ENCODE data around the gene RRP9. TPM values are rescaled to one million over a fixed set of nuclear protein-coding genes. Genes with fewer than 3 reads are reported as not detected.

The RRP9 gene
- total and polyA plus RNA-seq, 4 donors, result 6.5 to 11.0 (median 7.8) TPM

- Histone ChIP-seq H3K4me3 (ENCODE audit: low read depth in 1 of 3, low read length in 3 of 3) (no peak overlapping the region), H3K27me3 (ENCODE audit: control insufficient read depth in 4 of 4, insufficient read depth in 4 of 4, low read length in 3 of 4) (no peaks in the 10 kb centered on the region), H3K27ac (ENCODE audit: low read depth in 1 of 2, low read length in 2 of 2) (no peak overlapping the region), H3K9ac (ENCODE audit: low read depth in 1 of 2, low read length in 2 of 2) (no peak overlapping the region), H3K36me3 (ENCODE audit: control insufficient read depth in 4 of 4, insufficient read depth in 3 of 4, low read depth in 1 of 4, low read length in 3 of 4) (peaks cover 0 to 30% (median 18%) of the 10 kb centered on the region in 4 donors), H3K4me1 (ENCODE audit: control insufficient read depth in 4 of 4, insufficient read depth in 4 of 4, low read length in 3 of 4) (no peaks in the 10 kb centered on the region), H3K9me3 (ENCODE audit: control insufficient read depth in 4 of 4, low read length in 3 of 4) (no peaks in the 10 kb centered on the region)
- DNase-seq (ENCODE audit: low spot score), result no peak
- TF ChIP-seq FOXA2 (IDR thresholded peaks at IDR 0.05) (no peak), TAF1 (conservative IDR thresholded peaks at IDR 0.05) (no peak), CTCF (IDR thresholded peaks at IDR 0.05; ENCODE audit: low read depth, low read length, missing input control) (no peak), FOXA1 (IDR thresholded peaks at IDR 0.05) (no peak), RXRA (IDR thresholded peaks at IDR 0.05) (no peak)
- WGBS, result 98% methylated on average over 5 of the region's 5 CpGs
These were observed 7.4 kb upstream of the RRP9 start for GRCh38 chr3:51949121-51949520.

DNA sequence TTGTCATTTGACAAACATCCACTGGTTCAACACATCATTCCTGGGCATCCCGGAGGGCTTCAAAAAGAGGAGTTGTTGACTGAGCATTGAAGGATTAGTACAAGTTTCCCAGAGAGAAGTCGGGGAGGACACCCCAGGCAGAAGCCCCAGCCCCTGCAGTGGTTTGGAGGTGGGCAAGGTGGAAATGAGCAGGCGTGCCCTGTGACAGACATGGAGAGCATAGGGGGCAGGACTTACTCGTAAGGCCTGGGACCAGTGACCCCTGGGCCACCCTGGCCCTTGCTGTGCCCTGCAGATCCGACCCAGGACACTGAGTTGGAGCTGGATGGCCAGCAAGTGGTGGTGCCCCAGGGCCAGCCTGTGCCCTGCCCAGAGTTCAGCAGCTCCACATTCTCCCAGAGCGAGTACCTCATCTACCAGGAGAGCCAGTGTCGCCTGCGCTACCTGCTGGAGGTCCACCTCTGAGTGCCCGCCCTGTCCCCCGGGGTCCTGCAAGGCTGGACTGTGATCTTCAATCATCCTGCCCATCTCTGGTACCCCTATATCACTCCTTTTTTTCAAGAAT, 6.4 kb upstream of the RRP9 start:
- Histone ChIP-seq H3K27me3 (ENCODE audit: control insufficient read depth in 4 of 4, insufficient read depth in 4 of 4, low read length in 3 of 4) (no peaks in the 10 kb centered on the region), H3K27ac (ENCODE audit: low read depth in 1 of 2, low read length in 2 of 2) (no peak overlapping the region), H3K36me3 (ENCODE audit: control insufficient read depth in 4 of 4, insufficient read depth in 3 of 4, low read depth in 1 of 4, low read length in 3 of 4) (peaks cover 0 to 30% (median 18%) of the 10 kb centered on the region in 4 donors), H3K4me3 (ENCODE audit: low read depth in 1 of 3, low read length in 3 of 3) (no peak overlapping the region), H3K9me3 (ENCODE audit: control insufficient read depth in 4 of 4, low read length in 3 of 4) (no peaks in the 10 kb centered on the region), H3K9ac (ENCODE audit: low read depth in 1 of 2, low read length in 2 of 2) (no peak overlapping the region), H3K4me1 (ENCODE audit: control insufficient read depth in 4 of 4, insufficient read depth in 4 of 4, low read length in 3 of 4) (peaks cover 3 to 4% (median 4%) of the 10 kb centered on the region in 4 donors)
- DNase-seq (ENCODE audit: low spot score), result no peak
- 95% methylated on average over 10 of the region's 10 CpGs for WGBS
- TF ChIP-seq FOXA2 (IDR thresholded peaks at IDR 0.05) (no peak), GABPA (IDR thresholded peaks at IDR 0.05 in 1 of 2, conservative IDR thresholded peaks at IDR 0.05 in 1 of 2) (no peak), SP1 (IDR thresholded peaks at IDR 0.05) (no peak), NR2F2 (IDR thresholded peaks at IDR 0.05) (no peak), TAF1 (conservative IDR thresholded peaks at IDR 0.05) (no peak), HNF4A (conservative IDR thresholded peaks at IDR 0.05) (no peak), FOXA1 (IDR thresholded peaks at IDR 0.05) (no peak), REST (IDR thresholded peaks at IDR 0.05) (no peak), CTCF (IDR thresholded peaks at IDR 0.05; ENCODE audit: low read depth, low read length, missing input control) (no peak), HNF4G (IDR thresholded peaks at IDR 0.05) (no peak), JUND (IDR thresholded peaks at IDR 0.05) (no peak), EGR1 (IDR thresholded peaks at IDR 0.05; ENCODE audit: low read depth in 2 of 2) (no peak), RAD21 (IDR thresholded peaks at IDR 0.05) (no peak), YY1 (IDR thresholded peaks at IDR 0.05) (no peak), RXRA (IDR thresholded peaks at IDR 0.05) (no peak)
- TF ChIP-seq, protein P1, sequence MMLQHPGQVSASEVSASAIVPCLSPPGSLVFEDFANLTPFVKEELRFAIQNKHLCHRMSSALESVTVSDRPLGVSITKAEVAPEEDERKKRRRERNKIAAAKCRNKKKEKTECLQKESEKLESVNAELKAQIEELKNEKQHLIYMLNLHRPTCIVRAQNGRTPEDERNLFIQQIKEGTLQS (IDR thresholded peaks at IDR 0.05), result no peak
- TF ChIP-seq, protein P2, sequence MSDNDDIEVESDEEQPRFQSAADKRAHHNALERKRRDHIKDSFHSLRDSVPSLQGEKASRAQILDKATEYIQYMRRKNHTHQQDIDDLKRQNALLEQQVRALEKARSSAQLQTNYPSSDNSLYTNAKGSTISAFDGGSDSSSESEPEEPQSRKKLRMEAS (IDR thresholded peaks at IDR 0.05), result no peak
- TF ChIP-seq, protein P3, sequence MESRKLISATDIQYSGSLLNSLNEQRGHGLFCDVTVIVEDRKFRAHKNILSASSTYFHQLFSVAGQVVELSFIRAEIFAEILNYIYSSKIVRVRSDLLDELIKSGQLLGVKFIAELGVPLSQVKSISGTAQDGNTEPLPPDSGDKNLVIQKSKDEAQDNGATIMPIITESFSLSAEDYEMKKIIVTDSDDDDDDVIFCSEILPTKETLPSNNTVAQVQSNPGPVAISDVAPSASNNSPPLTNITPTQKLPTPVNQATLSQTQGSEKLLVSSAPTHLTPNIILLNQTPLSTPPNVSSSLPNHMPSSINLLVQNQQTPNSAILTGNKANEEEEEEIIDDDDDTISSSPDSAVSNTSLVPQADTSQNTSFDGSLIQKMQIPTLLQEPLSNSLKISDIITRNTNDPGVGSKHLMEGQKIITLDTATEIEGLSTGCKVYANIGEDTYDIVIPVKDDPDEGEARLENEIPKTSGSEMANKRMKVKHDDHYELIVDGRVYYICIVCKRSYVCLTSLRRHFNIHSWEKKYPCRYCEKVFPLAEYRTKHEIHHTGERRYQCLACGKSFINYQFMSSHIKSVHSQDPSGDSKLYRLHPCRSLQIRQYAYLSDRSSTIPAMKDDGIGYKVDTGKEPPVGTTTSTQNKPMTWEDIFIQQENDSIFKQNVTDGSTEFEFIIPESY (IDR thresholded peaks at IDR 0.05), result no peak
